HUES6 (cell line): ENCODE results near the gene GARIN5A.
"Not testable (repeated sequence)": the region's sequence is repeated elsewhere in the genome, so short reads cannot be mapped to it uniquely, and the experiment has no call there.

Experiments used
- H3K27ac ChIP-seq: 2 replicates; pipeline ENCODE4 v1.7.0; 2013; ENCODE audit warnings: low read depth, mild to moderate bottlenecking, low read length, inconsistent platforms
- H3K27me3 ChIP-seq: 2 replicates; pipeline ENCODE4 v1.6.1; 2013; ENCODE audit warnings: low read length; ENCODE audit not compliant: control insufficient read depth, insufficient read depth
- H3K36me3 ChIP-seq: 2 replicates; pipeline ENCODE4 v1.6.1; 2013; ENCODE audit warnings: low read length; ENCODE audit not compliant: control insufficient read depth, insufficient read depth
- H3K4me1 ChIP-seq: 2 replicates; pipeline ENCODE4 v1.6.1; 2013; ENCODE audit warnings: low read length; ENCODE audit not compliant: control insufficient read depth, insufficient read depth
- H3K4me3 ChIP-seq: 2 replicates; pipeline ENCODE4 v1.5.1; 2013; ENCODE audit warnings: low read depth, low read length
- H3K9ac ChIP-seq: one replicate; pipeline ENCODE4 v1.6.1; 2013; ENCODE audit warnings: mild to moderate bottlenecking, low read length
- H3K9me3 ChIP-seq: 2 replicates; pipeline ENCODE4 v1.6.1; 2013; ENCODE audit warnings: low read depth, low read length; ENCODE audit not compliant: control insufficient read depth, insufficient read depth

The GARIN5A gene

DNA sequence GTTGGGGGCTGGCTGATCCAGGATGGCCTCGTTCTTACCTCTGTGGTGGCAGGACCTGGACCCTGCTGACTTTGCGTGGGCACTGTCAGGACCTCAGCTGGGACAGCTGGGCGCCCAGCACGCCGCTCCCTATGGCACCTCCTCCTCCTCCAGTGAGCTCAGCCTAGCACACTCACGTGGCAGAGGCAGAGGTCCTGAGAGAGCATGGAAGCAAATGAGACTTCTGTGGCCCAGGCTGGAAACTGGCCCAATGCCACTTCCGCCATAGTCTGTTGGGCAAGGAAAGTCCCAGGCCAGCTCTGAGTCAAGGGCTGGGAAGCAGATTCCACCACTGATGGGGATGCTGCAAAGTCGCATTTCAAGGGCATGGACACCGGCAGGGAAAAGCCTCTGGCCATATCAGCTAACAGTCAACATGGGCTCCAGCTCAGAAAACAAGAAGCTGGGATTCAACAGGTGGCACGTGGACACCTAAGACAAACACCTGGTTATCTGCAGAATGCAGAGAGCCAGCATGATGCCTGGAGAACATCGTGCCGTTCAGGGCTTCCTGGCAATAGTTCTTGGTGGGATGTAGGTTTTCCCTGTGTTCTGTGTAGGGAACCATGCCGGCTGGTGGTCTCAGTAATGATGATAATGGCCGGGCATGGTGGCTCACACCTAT is 27.3 kb downstream of the GARIN5A start:
- H3K27me3 ChIP-seq, result no peaks in the 10 kb centered on the region; the same call in 1 of the 2 replicates
- H3K27ac ChIP-seq, result no peak overlapping the region
- no peaks in the 10 kb centered on the region for H3K36me3 ChIP-seq
- peaks cover 6% of the 10 kb centered on the region; the same call in 1 of the 2 replicates for H3K9me3 ChIP-seq
- H3K9ac ChIP-seq, result no peak overlapping the region
- H3K4me1 ChIP-seq, result 0 out of 2 replicates have a peak, but pooled peaks cover 2% of the 10 kb centered on the region
- no peak overlapping the region for H3K4me3 ChIP-seq

DNA sequence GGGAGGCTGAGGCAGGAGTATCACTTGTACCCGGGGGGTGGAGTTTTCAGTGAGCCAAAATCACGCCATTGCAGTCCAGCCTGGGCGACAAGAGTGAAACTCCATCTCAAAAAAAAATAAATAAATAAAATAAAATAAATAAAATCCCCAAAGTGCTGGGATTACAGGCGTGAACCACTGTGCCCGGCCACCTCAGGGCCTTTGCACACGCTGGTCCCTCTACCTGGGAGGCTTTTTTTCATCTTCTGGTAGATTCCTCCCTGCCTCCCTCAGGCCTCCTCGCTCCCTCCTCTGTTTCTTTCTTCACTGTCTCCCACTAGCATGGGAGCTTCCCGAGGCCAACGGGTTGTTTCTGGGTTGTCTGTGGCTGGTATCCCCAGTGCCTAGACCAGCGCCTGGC is 28.9 kb downstream of the GARIN5A start:
- H3K4me1 ChIP-seq, result 0 out of 2 replicates have a peak, but pooled peaks cover 2% of the 10 kb centered on the region
- H3K4me3 ChIP-seq, result no peak overlapping the region
- peaks cover 6% of the 10 kb centered on the region; the same call in 1 of the 2 replicates for H3K9me3 ChIP-seq
- no peak overlapping the region for H3K9ac ChIP-seq
- H3K27ac ChIP-seq, result no peak overlapping the region
- no peaks in the 10 kb centered on the region; the same call in 1 of the 2 replicates for H3K27me3 ChIP-seq
- H3K36me3 ChIP-seq, result no peaks in the 10 kb centered on the region

DNA sequence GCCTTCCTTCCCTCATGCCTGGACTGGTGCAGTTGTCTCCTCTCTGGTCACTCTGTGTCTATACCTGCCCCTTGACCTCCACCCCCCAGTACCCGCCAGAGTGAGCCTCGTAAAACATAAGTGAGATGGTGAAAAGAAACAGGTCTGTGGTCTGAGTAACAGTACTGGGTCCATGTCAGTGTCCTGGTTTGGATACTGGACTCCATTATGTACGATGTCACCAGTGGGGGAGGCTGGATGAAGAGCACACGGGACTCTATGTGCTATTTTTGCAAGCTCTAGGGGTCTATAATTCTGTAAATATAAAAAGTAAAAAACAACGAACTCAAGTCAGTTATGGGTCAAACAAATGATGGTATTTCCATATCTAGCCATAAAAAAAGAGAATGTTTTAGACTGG is 29.6 kb downstream of the GARIN5A start:
- 0 out of 2 replicates have a peak, but pooled peaks cover 2% of the 10 kb centered on the region for H3K4me1 ChIP-seq
- peaks cover 6% of the 10 kb centered on the region; the same call in 1 of the 2 replicates for H3K9me3 ChIP-seq
- H3K27me3 ChIP-seq, result no peaks in the 10 kb centered on the region; the same call in 1 of the 2 replicates
- H3K4me3 ChIP-seq, result no peak overlapping the region
- no peak overlapping the region for H3K9ac ChIP-seq
- no peaks in the 10 kb centered on the region for H3K36me3 ChIP-seq
- no peak overlapping the region for H3K27ac ChIP-seq

DNA sequence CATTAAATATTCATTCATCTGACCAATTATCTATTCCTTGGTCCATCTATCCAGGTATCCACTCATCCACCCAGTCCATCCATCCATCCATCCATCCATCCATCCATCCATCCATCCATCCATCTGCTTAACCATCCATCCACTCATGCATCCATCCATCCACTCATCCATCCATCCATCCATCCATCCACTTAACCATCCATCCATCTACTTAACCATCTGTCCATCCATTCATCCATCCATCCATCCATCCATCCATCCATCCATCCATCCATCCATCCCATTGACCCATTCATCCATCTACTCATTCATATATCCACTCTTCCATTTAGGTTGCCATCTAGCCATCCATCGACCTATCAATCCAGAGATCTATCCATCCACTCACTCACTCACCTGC is 32.6 kb downstream of the GARIN5A start:
- H3K4me1 ChIP-seq, result no peaks in the 10 kb centered on the region
- H3K9me3 ChIP-seq, result peaks cover 6% of the 10 kb centered on the region; the same call in 1 of the 2 replicates
- no peak overlapping the region for H3K9ac ChIP-seq
- H3K27me3 ChIP-seq, result peaks cover 2% of the 10 kb centered on the region; the same call in 1 of the 2 replicates
- no peak overlapping the region for H3K4me3 ChIP-seq
- H3K27ac ChIP-seq, result no peak overlapping the region
- H3K36me3 ChIP-seq, result no peaks in the 10 kb centered on the region

DNA sequence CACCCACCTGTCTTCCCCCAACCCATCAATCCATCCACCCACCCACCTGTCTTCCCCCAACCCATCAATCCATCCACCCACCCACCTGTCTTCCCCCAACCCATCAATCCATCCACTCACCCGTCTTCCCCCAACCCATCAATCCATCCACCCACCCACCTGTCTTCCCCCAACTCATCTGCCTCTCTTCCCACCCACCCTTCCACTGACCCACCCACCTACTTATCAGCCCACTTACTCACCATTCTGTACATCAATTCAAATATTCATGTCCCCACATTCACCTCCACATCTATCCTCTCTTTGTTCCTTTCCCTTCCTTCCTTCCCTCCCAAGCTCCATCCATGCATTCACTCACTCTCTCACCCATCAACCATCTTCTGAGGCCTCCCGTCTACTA is 37.5 kb downstream of the GARIN5A start:
- not testable (repeated sequence) for H3K4me3 ChIP-seq, H3K9ac ChIP-seq, H3K4me1 ChIP-seq, H3K36me3 ChIP-seq, H3K27ac ChIP-seq, H3K9me3 ChIP-seq
- H3K27me3 ChIP-seq, result peaks cover 13% of the 10 kb centered on the region; the same call in 1 of the 2 replicates

DNA sequence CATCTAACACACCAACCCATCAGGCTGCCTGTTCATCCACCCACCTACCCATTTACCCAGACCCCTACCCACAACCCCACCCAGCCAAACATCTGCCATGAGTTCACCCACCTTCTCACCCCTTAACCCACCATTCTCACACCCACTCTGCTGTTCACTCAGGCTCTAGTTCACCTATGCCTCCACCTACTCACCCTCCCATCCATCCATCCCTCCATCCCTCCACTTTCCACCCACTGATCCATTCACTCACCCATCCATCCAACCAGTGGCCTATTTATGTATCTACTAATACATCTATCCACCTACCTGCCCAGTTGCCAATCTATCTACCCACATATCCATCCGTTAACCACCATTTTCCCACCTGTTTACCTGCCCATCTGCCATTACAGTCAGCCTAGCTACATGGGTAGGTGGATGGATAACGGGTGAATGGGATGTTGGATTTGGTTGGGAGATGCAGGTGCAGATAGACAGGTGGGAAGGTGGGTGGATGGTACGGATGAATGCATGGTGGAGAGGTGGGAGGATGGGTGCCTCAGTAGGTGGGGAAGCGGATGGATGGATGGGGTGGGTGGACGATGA is 38.7 kb downstream of the GARIN5A start:
- Histone ChIP-seq H3K27me3 (peaks cover 14% of the 10 kb centered on the region; the same call in 1 of the 2 replicates), H3K4me1 (peaks cover 11% of the 10 kb centered on the region), H3K27ac (no peak overlapping the region), H3K9me3 (no peaks in the 10 kb centered on the region), H3K4me3 (no peak overlapping the region), H3K9ac (no peak overlapping the region), H3K36me3 (no peaks in the 10 kb centered on the region)

DNA sequence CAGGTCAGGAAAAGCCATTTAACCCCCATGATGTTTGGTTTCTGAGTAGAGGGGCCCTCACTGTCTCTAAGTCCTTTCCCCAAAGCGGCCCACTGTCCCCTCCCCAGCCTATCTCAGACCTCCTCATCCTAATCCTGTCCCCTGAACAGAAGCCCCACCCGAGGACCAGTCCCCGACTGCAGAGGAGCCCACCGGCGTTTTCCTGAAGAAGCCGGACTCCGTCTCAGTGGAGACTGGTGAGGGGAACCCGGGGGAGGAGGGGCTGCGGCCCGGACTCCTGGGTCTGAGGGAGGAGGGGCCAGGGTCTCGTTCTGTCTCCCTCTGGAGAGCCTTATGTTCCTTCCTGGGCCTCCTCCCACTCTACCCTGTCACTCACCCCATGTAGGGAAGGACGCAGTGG is 41.0 kb downstream of the GARIN5A start:
- no peak overlapping the region for H3K27ac ChIP-seq

DNA sequence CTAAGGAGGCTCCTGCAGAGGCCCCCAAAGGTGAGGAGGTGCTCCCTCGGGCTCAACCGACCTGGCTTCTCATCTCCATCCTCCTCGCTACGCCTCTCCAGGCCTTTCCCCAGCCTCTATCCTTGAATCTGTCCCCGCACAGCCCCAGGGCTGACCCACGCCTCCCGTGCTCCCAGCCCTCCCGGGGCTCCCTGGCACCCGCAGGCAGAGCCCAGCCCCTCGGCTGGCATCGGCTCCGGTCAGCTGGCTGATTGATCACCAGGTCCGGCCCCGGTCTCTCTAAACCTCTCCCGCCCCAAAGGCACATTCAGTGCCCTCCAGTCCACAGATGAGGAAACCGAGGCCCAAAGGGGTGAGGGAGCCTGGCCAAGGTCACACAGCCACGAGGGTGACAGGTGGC is 41.4 kb downstream of the GARIN5A start:
- Histone ChIP-seq H3K36me3 (no peaks in the 10 kb centered on the region), H3K9ac (no peak overlapping the region), H3K4me3 (no peak overlapping the region), H3K9me3 (no peaks in the 10 kb centered on the region), H3K27ac (no peak overlapping the region), H3K27me3 (peaks cover 25% of the 10 kb centered on the region), H3K4me1 (peaks cover 23% of the 10 kb centered on the region)

More for the DNA sequence above, 41.0 kb downstream of the GARIN5A start:
- Histone ChIP-seq H3K9me3 (no peaks in the 10 kb centered on the region), H3K9ac (no peak overlapping the region), H3K4me1 (peaks cover 23% of the 10 kb centered on the region), H3K27me3 (peaks cover 22% of the 10 kb centered on the region), H3K4me3 (no peak overlapping the region), H3K36me3 (no peaks in the 10 kb centered on the region)

DNA sequence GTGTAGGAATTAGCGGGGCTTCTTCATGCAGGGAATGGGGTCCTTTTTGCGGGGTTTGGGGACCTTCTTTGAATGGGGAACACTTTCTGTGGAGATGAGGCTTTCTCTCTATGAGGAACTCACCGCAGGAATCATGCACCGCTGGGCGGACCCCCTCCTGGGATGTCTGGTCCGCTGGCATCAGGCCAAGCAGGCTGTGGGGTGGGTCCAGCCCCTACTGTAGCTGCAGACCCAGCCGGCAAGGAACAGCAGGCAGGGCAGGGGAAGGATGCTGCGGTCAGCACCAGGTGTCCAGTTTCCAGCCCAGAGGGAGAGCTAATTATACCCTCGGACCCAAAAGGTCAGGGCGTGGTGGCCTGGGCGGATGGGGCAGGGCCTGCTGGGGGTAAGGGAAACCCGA is 42.1 kb downstream of the GARIN5A start:
- H3K4me1 ChIP-seq, result peaks cover 23% of the 10 kb centered on the region
- peaks cover 26% of the 10 kb centered on the region for H3K27me3 ChIP-seq
- H3K27ac ChIP-seq, result no peak overlapping the region

DNA sequence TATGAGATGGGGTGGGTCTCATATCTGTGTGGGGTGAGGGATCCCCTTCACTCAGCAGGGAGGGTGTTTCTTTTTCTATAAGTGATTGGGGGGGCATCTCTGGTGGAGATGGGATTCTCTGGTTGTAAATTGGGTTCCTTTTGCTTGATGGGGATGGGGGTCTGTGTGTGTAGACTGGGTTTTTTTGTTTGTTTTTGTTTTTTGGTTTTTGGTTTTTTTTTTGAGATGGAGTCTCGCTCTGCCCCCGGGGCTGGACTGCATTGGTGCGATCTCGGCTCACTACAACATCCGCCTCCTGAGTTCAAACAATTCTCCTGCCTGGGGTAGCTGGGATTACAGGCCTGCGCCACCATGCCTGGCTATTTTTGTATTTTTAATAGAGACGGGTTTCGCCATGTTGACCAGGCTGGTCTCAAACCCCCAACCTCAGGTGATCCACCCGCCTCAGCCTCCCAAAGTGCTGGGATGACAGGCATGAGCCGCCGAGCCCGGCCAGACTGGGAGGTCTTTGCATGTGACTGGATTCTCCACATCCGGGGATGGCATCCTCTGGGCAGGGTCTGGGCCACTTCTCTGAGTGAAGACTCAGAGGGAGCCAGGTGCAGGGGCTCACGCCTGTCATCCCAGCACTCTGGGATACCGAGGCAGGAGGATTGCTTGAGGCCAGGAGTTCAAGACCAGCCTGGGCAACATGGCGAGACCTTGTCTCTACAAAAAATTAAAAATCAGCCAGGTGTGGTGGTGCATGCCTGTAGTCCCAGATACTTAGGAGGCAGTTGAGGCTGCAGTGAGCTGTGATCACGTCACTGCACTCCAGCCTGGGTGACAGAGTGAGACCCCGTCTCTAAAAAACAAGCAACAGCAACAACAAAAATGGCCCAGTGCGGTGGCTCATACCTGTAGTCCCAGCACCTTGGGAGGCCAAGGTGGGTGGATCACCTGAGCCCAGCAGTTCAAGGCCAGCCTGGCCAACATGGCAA is 43.2 kb downstream of the GARIN5A start:
- peak overlapping the region; percentile 62; the same call in 1 of the 2 replicates for H3K4me3 ChIP-seq
- H3K9me3 ChIP-seq, result no peaks in the 10 kb centered on the region
- H3K9ac ChIP-seq, result no peak overlapping the region
- no peak overlapping the region for H3K27ac ChIP-seq
- no peaks in the 10 kb centered on the region for H3K36me3 ChIP-seq
- peaks cover 35% of the 10 kb centered on the region for H3K27me3 ChIP-seq
- peaks cover 26% of the 10 kb centered on the region for H3K4me1 ChIP-seq

More for the DNA sequence above, 42.1 kb downstream of the GARIN5A start:
- Histone ChIP-seq H3K4me3 (no peak overlapping the region), H3K36me3 (no peaks in the 10 kb centered on the region), H3K9me3 (no peaks in the 10 kb centered on the region), H3K9ac (no peak overlapping the region)
